Hepatocyte (in vitro differentiated cells): ENCODE data around the gene IGSF11. TPM values are rescaled to one million over a fixed set of nuclear protein-coding genes. Genes with fewer than 3 reads are reported as not detected.

ENCODE experiments used
- DNase-seq: peaks from one replicate; pipeline ENCODE4 v3.0.0-alpha.2; 2016; ENCODE audit warnings: low spot score
- H2AFZ ChIP-seq: fragments of 200-600 bp; sonication (generic); 2 replicates; pipeline ENCODE4 v1.6.0; 2016; ENCODE audit warnings: antibody characterized with exemption, mild to moderate bottlenecking
- H3K27ac ChIP-seq: fragments of 200-600 bp; sonication (generic); 2 replicates; pipeline ENCODE4 v1.5.1; 2016; ENCODE audit warnings: mild to moderate bottlenecking
- H3K27me3 ChIP-seq: fragments of 200-600 bp; sonication (generic); 2 replicates; pipeline ENCODE4 v1.6.1; 2016
- H3K36me3 ChIP-seq: fragments of 200-600 bp; sonication (generic); replicated peaks from 2 replicates; pipeline ENCODE4 v1.5.1; 2016; ENCODE audit warnings: low read depth; ENCODE audit not compliant: insufficient read depth
- H3K4me1 ChIP-seq: fragments of 200-600 bp; sonication (generic); 2 replicates; pipeline ENCODE4 v1.5.1; 2016; ENCODE audit warnings: mild to moderate bottlenecking, moderate library complexity; ENCODE audit not compliant: insufficient read depth
- H3K4me2 ChIP-seq: fragments of 200-600 bp; sonication (generic); 2 replicates; pipeline ENCODE4 v1.6.0; 2016
- H3K4me3 ChIP-seq: fragments of 200-600 bp; sonication (generic); 2 replicates; pipeline ENCODE4 v1.5.1; 2016; ENCODE audit warnings: mild to moderate bottlenecking
- H3K79me2 ChIP-seq: fragments of 200-600 bp; sonication (generic); 2 replicates; pipeline ENCODE4 v1.6.0; 2017; ENCODE audit warnings: mild to moderate bottlenecking
- H3K9me2 ChIP-seq: fragments of 200-600 bp; sonication (generic); replicated peaks from 2 replicates; pipeline ENCODE4 v1.6.0; 2017; ENCODE audit warnings: mild to moderate bottlenecking; ENCODE audit not compliant: insufficient read depth
- H3K9me3 ChIP-seq: fragments of 200-600 bp; sonication (generic); 2 replicates; pipeline ENCODE4 v1.5.1; 2016; ENCODE audit warnings: low read depth, mild to moderate bottlenecking
- H4K20me1 ChIP-seq: fragments of 200-600 bp; sonication (generic); 2 replicates; pipeline ENCODE4 v1.6.0; 2016; ENCODE audit warnings: mild to moderate bottlenecking; ENCODE audit not compliant: insufficient read depth, poor library complexity, severe bottlenecking
- CTCF ChIP-seq: fragments of 200-600 bp; sonication (generic); IDR thresholded peaks from 2 replicates; pipeline ENCODE4 v1.5.1; 2016; ENCODE audit warnings: antibody characterized with exemption, mild to moderate bottlenecking; ENCODE audit not compliant: poor library complexity
- EZH2 ChIP-seq: fragments of 200-600 bp; sonication (generic); IDR thresholded peaks from 2 replicates; pipeline ENCODE4 v1.6.1; 2016; ENCODE audit warnings: antibody characterized with exemption, mild to moderate bottlenecking, borderline replicate concordance
- EZH2phosphoT487 ChIP-seq: fragments of 200-600 bp; sonication (generic); IDR thresholded peaks from one replicate; pipeline ENCODE4 v1.6.1; 2018; ENCODE audit warnings: antibody characterized with exemption, mild to moderate bottlenecking, low read depth, moderate library complexity; ENCODE audit not compliant: unreplicated experiment, severe bottlenecking
- WGBS: methylation state at CpG from one replicate; pipeline ENCODE4 v1.1.6; 2016; ENCODE audit warnings: low lambda C conversion rate; ENCODE audit errors: missing lambda C conversion rate; 5-methylcytosine and 5-hydroxymethylcytosine counted together
- polyA plus RNA-seq: library from polyadenylated mRNA; unstranded; fragments of >200 nt; fragmentation: Nextera tagmentation; extraction: Ambion mirVana; gene quantifications from 2 replicates; pipeline ENCODE4 v1.2.1, GENCODE V29; 2016
- total RNA-seq: library from RNA; depleted of rRNA; stranded (reverse); fragments of >200 nt; gene quantifications from 2 replicates; pipeline ENCODE4 v1.2.3, GENCODE V29; 2014

IGSF11 gene
- total and polyA plus RNA-seq, 2 experiments from 2014 or later = 1.0 TPM; not detected in 1

- Histone ChIP-seq H3K27ac (peak overlapping the region; percentile 25), H3K27me3 (no peaks in the 10 kb centered on the region), H3K4me1 (no peaks in the 10 kb centered on the region), H3K9me2 (no peaks in the 10 kb centered on the region), H3K36me3 (no peaks in the 10 kb centered on the region), H3K9me3 (no peaks in the 10 kb centered on the region), H2AFZ (no peak overlapping the region), H3K4me3 (no peak overlapping the region), H3K4me2 (no peak overlapping the region), H3K79me2 (no peaks in the 10 kb centered on the region), H4K20me1 (no peaks in the 10 kb centered on the region)
- WGBS = 75% methylated on average over 5 of the region's 5 CpGs
- TF ChIP-seq EZH2phosphoT487 = no peak
- TF ChIP-seq EZH2 = no peak
- TF ChIP-seq CTCF = no peak
- DNase-seq = peak; percentile 32
Observed at GRCh38 chr3:118938183-118938961, 96.3 kb downstream of the IGSF11 start.

DNA sequence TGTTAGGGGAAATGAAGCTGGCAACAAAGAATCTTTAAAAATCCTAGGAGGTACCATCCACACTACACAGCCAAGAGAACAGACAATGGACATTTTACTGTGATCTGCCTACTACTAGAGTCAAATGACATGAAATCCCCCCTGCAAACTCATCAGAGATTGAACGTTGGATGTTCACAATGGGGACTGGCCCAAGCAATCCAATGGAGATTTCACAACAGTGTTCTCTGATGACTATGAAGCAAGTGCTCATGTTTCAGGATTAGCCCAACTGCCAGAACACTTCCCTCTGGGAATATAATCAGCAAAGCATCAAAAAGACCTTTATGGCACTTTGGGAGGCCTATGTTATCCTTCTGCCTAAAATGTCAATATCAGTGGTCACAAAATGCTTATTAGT, 97.8 kb downstream of the IGSF11 start:
- H3K4me1 ChIP-seq = no peaks in the 10 kb centered on the region
- 61% methylated on average over 1 of the region's 1 CpG for WGBS
- H3K9me3 ChIP-seq = no peaks in the 10 kb centered on the region
- H3K9me2 ChIP-seq = no peaks in the 10 kb centered on the region
- H3K4me2 ChIP-seq = no peak overlapping the region
- no peak overlapping the region for H2AFZ ChIP-seq
- no peak overlapping the region for H3K4me3 ChIP-seq
- H3K79me2 ChIP-seq = no peaks in the 10 kb centered on the region
- H3K27me3 ChIP-seq = no peaks in the 10 kb centered on the region
- no peak overlapping the region for H3K27ac ChIP-seq
- H4K20me1 ChIP-seq = no peaks in the 10 kb centered on the region
- no peaks in the 10 kb centered on the region for H3K36me3 ChIP-seq
- no peak for TF ChIP-seq CTCF
- no peak for TF ChIP-seq EZH2phosphoT487
- DNase-seq = no peak

DNA sequence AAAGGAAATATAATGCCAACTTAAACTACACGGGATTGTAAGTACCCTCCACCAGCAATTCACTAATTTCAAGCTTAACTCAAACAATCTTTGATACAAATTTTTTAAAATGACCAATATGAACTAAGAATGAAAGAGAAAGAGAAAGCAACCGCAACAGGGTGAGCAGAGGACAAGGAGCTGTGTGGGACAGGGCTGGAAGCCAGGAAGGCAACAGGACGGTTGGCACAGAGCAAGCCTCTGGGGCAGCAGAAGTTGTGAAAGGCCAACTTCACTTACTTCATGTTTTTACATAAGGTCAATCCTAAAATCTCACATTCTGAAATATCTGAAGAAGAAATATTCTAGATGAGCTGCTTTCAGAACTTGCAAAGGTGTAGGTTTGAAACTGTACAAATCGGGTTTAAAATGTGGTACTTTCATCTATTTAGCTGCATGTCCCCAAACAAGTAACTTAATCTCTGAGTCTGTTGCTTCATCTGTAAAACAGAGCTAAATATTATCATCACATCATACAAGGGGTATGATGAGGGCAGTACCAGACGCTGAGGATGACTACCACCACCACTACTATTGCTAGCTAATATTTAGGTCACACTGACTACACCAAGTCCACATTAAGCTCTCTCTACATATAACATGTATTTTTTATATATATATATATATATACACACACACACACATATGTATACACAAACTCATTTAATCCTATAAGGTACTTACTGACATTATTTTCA, 101.7 kb downstream of the IGSF11 start:
- WGBS = 90% methylated on average over 5 of the region's 5 CpGs
- H2AFZ ChIP-seq = no peak overlapping the region
- no peaks in the 10 kb centered on the region for H3K36me3 ChIP-seq
- H3K27me3 ChIP-seq = no peaks in the 10 kb centered on the region
- no peaks in the 10 kb centered on the region for H3K4me1 ChIP-seq
- H3K9me3 ChIP-seq = no peaks in the 10 kb centered on the region
- no peak overlapping the region for H3K4me2 ChIP-seq
- TF ChIP-seq EZH2phosphoT487 = no peak
- no peak for TF ChIP-seq EZH2
- TF ChIP-seq CTCF = no peak
- no peak overlapping the region for H3K4me3 ChIP-seq
- no peak overlapping the region for H3K27ac ChIP-seq
- H3K9me2 ChIP-seq = no peaks in the 10 kb centered on the region
- no peak for DNase-seq
- no peaks in the 10 kb centered on the region for H4K20me1 ChIP-seq
- H3K79me2 ChIP-seq = no peaks in the 10 kb centered on the region
